ENCODE data around the gene FZD10.

GRCh38 chr12:130178282-130178681, 16.0 kb downstream of the FZD10 start:
- TF ChIP-seq CTCF (IDR thresholded peaks at IDR 0.05; ENCODE audit: poor library complexity) (no peak), EZH2 (IDR thresholded peaks at IDR 0.05; ENCODE audit: borderline replicate concordance) (no peak), EZH2phosphoT487 (IDR thresholded peaks at IDR 0.05; ENCODE audit: low read depth, severe bottlenecking, unreplicated experiment) (no peak)
